ENCODE measurements around the gene RPS15A.

The RPS15A gene

GRCh38 chr16:18789850-18790706, at the start of gene RPS15A:
Gene RPS15A (minus strand): TSS chr16:18790334. CDS start chr16:18789113, 1,221 bp downstream.
- DNase-seq, result peak; percentile 30

- DNase-seq, result no peak
These were observed 49.4 kb upstream of the RPS15A start for GRCh38 chr16:18839555-18839954.

- no peak for DNase-seq
These were observed 46.6 kb upstream of the RPS15A start for GRCh38 chr16:18836702-18837101.

GRCh38 chr16:18834864-18835263, 44.7 kb upstream of the RPS15A start:
- DNase-seq, result no peak

GRCh38 chr16:18833707-18834505, 43.8 kb upstream of the RPS15A start:
- no peak for DNase-seq

GRCh38 chr16:18832613-18833012, 42.5 kb upstream of the RPS15A start:
- no peak for DNase-seq

GRCh38 chr16:18832006-18832405, 41.9 kb upstream of the RPS15A start:
- DNase-seq, result no peak

- DNase-seq, result no peak
These were observed 39.1 kb upstream of the RPS15A start for GRCh38 chr16:18829251-18829650.

GRCh38 chr16:18827890-18828289, 37.8 kb upstream of the RPS15A start:
- no peak for DNase-seq

GRCh38 chr16:18816286-18816685, 26.2 kb upstream of the RPS15A start:
- DNase-seq, result no peak

- DNase-seq, result no peak
These were observed 21.8 kb upstream of the RPS15A start for GRCh38 chr16:18811925-18812324.

GRCh38 chr16:18809165-18809564, 19.0 kb upstream of the RPS15A start:
- DNase-seq, result no peak

GRCh38 chr16:18805257-18805773, 15.2 kb upstream of the RPS15A start:
- no peak for DNase-seq

GRCh38 chr16:18804540-18804939, 14.4 kb upstream of the RPS15A start:
- DNase-seq, result no peak

- DNase-seq, result no peak
These were observed 13.7 kb upstream of the RPS15A start for GRCh38 chr16:18803569-18804462.

- DNase-seq, result no peak
These were observed 12.7 kb upstream of the RPS15A start for GRCh38 chr16:18802767-18803343.

GRCh38 chr16:18801145-18801972, 11.2 kb upstream of the RPS15A start, which contains the start of gene ARL6IP1:
Gene ARL6IP1 (minus strand): TSS chr16:18801549. CDS start chr16:18801466, 83 bp downstream.
- DNase-seq, result peak; percentile 82

- DNase-seq, result no peak
These were observed 10.6 kb upstream of the RPS15A start for GRCh38 chr16:18800775-18801144.

GRCh38 chr16:18800293-18800692, 10.2 kb upstream of the RPS15A start:
- DNase-seq, result no peak

GRCh38 chr16:18799500-18799899, 9.4 kb upstream of the RPS15A start:
- DNase-seq, result no peak

- DNase-seq, result no peak
These were observed 7.6 kb upstream of the RPS15A start for GRCh38 chr16:18797746-18798145.
